Measurements from ENCODE around the gene POLR1G. TPM values are rescaled to one million over a fixed set of nuclear protein-coding genes. Genes with fewer than 3 reads are reported as not detected.

Gene POLR1G
- total RNA-seq, 4 donors from 2014 or later = 0.88 to 10.7 (median 2.5) TPM

GRCh38 chr19:45419895-45420294 lies 13.5 kb downstream of the POLR1G start:
- H3K36me3 ChIP-seq = peaks cover 0 to 53% (median 0%) of the 10 kb centered on the region in 3 donors

DNA sequence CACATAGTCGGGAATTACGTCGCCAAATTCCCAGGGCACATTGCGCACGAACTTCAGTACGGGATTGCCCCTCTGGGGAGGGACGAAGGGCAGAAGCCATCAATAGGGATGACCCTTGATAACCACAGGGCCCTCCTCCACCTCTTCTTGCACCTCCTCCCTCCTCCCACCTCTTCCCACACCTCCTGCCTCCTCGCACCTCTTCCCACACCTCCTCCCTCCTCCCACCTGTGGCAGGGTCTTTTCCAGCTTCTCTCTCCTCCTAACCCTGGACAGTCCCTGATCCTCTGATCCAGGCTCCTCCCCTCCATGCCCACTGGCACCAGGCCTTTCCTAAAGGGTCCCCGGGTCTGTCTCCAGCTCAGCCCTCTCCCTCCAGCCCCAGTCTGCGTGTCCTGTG lies 13.9 kb downstream of the POLR1G start:
- Histone ChIP-seq H3K27me3 (no peaks in the 10 kb centered on the region), H3K27ac (peak overlapping the region in 1 of 4 donors; percentile 78), H3K9me3 (no peaks in the 10 kb centered on the region), H3K36me3 (peaks cover 0 to 52% (median 0%) of the 10 kb centered on the region in 3 donors), H3K4me3 (no peak overlapping the region), H3K4me1 (peaks cover 0 to 24% (median 17%) of the 10 kb centered on the region in 4 donors)
- no peak for DNase-seq
- TF ChIP-seq, protein P1, sequence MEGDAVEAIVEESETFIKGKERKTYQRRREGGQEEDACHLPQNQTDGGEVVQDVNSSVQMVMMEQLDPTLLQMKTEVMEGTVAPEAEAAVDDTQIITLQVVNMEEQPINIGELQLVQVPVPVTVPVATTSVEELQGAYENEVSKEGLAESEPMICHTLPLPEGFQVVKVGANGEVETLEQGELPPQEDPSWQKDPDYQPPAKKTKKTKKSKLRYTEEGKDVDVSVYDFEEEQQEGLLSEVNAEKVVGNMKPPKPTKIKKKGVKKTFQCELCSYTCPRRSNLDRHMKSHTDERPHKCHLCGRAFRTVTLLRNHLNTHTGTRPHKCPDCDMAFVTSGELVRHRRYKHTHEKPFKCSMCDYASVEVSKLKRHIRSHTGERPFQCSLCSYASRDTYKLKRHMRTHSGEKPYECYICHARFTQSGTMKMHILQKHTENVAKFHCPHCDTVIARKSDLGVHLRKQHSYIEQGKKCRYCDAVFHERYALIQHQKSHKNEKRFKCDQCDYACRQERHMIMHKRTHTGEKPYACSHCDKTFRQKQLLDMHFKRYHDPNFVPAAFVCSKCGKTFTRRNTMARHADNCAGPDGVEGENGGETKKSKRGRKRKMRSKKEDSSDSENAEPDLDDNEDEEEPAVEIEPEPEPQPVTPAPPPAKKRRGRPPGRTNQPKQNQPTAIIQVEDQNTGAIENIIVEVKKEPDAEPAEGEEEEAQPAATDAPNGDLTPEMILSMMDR (IDR thresholded peaks at IDR 0.05) = no peak
- TF ChIP-seq POLR2A (IDR thresholded peaks at IDR 0.05) = no peak

More at GRCh38 chr19:45419895-45420294, 13.5 kb downstream of the POLR1G start:
- TF ChIP-seq, protein P1 (IDR thresholded peaks at IDR 0.05) = no peak
- TF ChIP-seq POLR2A (IDR thresholded peaks at IDR 0.05) = no peak
- peaks cover 0 to 24% (median 17%) of the 10 kb centered on the region in 4 donors for H3K4me1 ChIP-seq
- peak overlapping the region in 3 of 4 donors; percentile 20 to 78 (median 50) for H3K27ac ChIP-seq
- H3K9me3 ChIP-seq = no peaks in the 10 kb centered on the region
- H3K27me3 ChIP-seq = no peaks in the 10 kb centered on the region
- no peak overlapping the region for H3K4me3 ChIP-seq
- DNase-seq = no peak

DNA sequence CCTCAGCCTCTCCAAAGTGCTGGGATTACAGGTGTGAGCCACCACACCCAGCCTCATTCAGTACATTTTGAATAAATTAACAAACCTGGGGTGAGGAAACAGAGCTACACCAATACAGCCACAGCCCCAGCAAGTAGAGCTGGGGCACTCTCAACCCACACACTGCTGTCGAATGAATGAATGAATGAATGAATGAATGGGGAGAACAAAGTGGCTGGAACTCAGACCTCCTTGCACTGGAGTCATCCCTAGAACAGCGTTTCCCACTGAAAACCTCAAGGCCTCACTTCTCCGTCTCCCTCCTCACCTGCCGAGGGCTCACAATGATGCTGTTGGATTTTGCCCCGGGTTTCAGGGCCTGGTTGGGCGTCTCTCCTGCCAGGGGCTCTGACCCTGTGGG lies 14.4 kb downstream of the POLR1G start:
- no peak for TF ChIP-seq POLR2A (IDR thresholded peaks at IDR 0.05)
- TF ChIP-seq, protein P1 (IDR thresholded peaks at IDR 0.05) = no peak
- H3K9me3 ChIP-seq = no peaks in the 10 kb centered on the region
- H3K4me3 ChIP-seq = no peak overlapping the region
- H3K36me3 ChIP-seq = peaks cover 0 to 46% (median 0%) of the 10 kb centered on the region in 3 donors
- no peaks in the 10 kb centered on the region for H3K27me3 ChIP-seq
- H3K27ac ChIP-seq = peak overlapping the region in 1 of 4 donors; percentile 78
- no peak for DNase-seq
- H3K4me1 ChIP-seq = peaks cover 0 to 24% (median 17%) of the 10 kb centered on the region in 4 donors

DNA sequence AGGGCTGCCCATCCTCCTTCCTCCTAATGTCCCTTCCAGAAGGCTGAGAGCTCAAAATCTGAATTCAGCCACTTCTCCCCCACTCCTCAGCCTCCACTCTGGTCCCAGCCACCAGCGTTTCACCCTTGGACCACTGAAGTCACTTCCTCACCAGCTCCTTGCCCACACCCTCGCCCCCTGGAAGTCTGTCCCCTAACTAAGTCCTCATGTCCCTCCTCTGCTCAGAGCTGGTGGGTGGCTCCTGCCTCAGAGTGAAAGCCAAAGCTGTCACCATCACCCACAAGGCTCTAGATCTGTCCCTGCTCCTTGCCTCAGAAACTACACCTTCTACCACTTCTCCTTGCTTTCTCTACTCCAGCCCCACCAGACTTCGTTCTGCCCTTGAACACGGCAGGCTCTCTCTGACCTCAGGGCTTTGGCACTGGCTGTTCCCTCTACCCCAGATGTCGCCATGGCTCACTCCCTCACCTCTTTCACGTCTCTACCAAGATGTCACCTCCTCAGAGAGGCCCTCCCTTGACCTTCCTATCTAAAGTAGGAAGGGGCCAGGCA lies 15.6 kb downstream of the POLR1G start:
- Histone ChIP-seq H3K9me3 (no peaks in the 10 kb centered on the region), H3K27me3 (no peaks in the 10 kb centered on the region), H3K4me1 (peaks cover 0 to 24% (median 17%) of the 10 kb centered on the region in 4 donors), H3K36me3 (peaks cover 0 to 35% (median 0%) of the 10 kb centered on the region in 3 donors), H3K4me3 (no peak overlapping the region), H3K27ac (no peak overlapping the region)
- DNase-seq = no peak
- no peak for TF ChIP-seq POLR2A (IDR thresholded peaks at IDR 0.05)
- TF ChIP-seq, protein P1 (IDR thresholded peaks at IDR 0.05) = no peak

DNA sequence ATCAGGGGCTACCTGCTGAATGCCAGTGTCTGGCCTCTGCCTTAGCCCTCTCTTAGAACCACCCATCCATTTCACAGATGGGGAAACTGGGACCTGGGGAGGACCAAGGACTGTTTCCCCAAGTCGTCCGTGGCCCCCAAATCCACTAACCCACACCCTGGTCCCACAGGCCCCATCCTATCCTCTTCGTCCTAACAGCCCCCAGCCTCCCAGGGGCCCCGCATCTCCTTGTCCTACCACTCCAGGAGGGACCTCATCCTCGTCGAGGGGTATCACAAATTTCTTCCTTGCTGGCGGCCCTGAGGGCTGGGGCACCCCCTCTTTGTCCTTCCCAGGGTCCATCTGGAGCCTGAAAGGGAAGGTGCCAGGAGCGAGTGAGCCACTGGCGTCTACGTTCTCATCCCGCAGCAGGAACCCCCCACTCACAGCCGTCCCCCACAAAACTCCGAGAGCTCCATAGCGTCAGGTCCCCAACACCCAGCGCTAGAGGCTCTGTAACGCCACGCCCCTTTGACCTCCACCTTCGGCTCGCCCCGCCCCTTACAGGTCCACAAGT lies 16.7 kb downstream of the POLR1G start:
- Histone ChIP-seq H3K4me1 (peaks cover 0 to 24% (median 18%) of the 10 kb centered on the region in 4 donors), H3K9me3 (no peaks in the 10 kb centered on the region), H3K4me3 (peak overlapping the region; percentile 44 to 63 (median 58)), H3K36me3 (peaks cover 0 to 31% (median 0%) of the 10 kb centered on the region in 3 donors), H3K27me3 (no peaks in the 10 kb centered on the region), H3K27ac (peak overlapping the region; percentile 82 to 94 (median 89))
- DNase-seq = peak in 1 of 3 donors; percentile 100
- TF ChIP-seq, protein P1 (IDR thresholded peaks at IDR 0.05) = no peak
- TF ChIP-seq POLR2A (IDR thresholded peaks at IDR 0.05) = no peak

Measured in Peyer's patch (tissue), 4 donors.